Ammon's horn (tissue), 1 donor: ENCODE data around the gene LHFPL2.
A peak's percentile ranks its signal among the peaks of the same experiment; 100 is the strongest.
"Not testable (repeated sequence)": the region's sequence is repeated elsewhere in the genome, so short reads cannot be mapped to it uniquely, and the experiment has no call there.

Experiments
- DNase-seq: peaks from one replicate; pipeline ENCODE4 v3.0.0-alpha.2; 2016; ENCODE audit warnings: low spot score

The LHFPL2 gene, protein sequence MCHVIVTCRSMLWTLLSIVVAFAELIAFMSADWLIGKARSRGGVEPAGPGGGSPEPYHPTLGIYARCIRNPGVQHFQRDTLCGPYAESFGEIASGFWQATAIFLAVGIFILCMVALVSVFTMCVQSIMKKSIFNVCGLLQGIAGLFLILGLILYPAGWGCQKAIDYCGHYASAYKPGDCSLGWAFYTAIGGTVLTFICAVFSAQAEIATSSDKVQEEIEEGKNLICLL

DNA sequence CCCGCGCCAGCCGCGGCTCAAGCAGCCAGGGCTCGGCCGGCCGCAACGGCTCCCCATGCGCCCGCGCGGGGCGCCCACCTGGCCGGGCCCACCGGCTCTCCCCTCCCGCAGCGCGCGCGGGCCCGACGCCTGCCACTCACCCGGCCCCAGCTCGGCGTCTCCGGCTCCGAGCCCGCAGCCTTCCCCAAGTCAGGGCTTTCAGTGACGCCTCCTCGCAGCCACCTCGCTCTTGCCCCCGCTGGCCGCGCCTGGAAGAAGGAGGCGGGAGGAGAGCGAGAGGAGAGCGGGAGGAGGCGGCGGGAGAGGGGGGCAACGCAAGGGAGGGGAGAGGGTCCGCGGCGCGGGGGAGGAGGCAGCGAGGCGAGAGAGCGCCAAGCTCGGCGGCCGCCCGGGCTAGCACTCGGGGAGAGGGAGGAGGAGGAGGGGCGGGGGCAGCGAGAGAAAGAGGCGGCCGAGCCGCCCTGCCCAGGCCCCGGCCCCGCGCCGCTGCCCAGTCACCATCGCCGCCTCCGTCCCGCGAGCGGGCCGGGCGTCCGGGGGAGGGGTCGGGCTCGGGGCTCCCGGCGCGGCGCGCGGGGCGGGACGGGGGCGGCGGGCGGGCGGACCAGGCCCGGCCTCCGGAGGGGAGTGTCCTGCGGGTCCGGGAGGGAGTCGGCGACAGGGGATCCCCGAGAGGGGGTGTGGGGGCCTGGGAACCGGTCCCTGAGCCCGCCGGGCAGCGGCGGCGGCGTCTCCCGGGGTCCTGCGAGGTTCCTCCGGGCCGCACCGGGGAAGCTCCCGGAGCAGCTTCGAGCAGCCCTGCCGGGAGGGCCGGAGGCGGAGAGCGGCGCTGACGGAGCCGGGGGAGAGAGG lies at the start of gene LHFPL2:
Gene LHFPL2, minus strand, starts transcription at position 414 of the 852 bp plus-strand sequence. CDS start 138,559 bp downstream, outside the sequence.
- DNase-seq, result peak; percentile 68

DNA sequence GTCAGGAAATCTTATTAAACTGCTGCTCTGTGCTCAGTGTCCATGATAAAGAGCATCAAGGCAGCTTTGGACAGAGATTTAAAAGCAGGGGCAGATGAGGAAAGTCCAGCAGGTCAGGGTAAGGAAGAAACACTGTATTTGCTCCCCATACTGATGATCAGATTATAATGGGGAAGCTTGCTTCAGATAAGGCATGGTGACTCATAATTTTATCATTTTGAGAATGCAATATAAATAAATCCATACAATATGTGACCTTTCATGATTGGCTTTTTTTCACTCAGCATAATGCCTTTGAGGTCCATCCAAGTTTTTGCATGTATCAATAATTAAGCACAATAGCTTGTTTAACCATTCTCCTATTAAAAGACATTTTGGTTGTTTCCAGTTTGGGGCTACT lies 48.1 kb upstream of the LHFPL2 start:
- DNase-seq, result no peak

DNA sequence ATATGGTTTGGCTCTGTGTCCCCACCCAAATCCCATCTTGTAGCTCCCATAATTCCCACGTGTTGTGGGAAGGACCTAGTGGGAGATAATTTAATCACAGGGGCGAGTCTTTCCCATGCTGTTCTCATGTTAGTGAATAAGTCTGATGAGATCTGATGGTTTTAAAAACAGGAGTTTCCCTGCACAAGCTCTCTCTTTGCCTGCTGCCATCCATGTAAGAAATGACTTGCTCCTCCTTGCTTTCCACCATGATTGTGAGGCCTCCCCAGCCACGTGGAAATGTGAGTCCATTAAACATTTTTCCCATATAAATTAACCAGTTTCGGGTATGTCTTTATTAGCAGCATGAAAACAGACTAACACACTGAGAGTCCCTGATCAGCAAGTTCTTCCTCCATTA lies 47.5 kb upstream of the LHFPL2 start:
- not testable (repeated sequence) for DNase-seq

DNA sequence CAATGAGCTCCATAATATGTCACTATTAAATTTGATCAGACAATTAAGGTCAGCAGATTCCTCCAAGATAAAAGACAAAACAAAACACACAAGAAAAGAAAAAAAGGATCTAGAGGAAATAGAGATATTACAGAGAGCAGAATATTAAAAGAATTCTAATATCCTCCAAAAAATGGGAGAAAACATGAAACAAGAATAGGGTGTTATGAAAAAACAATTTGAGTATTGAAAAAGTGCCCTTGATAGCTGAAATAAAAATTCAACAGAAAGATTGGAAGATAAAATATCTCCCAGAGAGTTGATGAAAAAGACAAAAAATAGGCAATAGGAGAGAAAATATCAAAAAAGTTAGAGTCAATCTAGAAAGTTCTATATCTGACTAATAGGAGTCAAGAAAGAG lies 44.8 kb upstream of the LHFPL2 start:
- no peak for DNase-seq

DNA sequence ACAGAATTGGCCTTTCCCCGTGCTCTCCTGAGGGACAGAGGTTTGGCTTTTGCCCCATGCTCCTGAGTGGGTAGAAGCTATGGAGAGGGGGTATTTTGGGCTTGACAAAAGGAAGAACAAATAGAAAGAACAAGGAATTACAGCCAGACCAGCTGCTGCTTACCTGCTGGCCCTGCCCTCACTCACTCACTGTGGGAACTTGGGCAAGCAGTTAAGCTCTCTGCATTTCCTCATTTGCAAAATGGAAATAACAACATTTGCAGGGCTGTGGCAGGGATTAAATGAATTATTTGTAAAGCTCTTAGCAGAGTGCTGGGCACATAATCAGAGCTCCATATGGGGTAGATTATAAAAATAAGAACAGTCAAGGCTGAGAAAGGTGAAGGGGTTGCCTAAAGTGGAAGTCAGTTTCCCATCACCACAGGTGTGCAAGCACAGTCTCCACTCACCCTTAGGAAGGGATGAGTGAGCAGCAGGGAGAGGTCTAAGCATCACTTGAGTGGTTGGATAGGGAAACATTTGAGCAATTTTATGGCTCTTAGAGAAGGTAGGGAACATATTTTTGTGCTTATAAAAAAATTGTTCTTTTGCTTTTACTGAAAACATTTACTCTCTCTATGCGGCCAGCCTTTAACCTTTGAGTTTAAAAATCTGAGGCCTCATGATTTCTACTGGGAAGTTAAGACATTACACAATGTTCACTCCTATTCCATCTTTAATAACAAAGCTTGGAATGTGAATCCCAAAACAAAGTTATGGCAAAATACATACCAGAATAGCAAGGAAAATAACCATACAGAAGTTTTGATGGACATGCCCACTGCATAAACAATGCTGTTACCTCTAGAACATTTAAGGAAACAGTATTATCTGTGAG lies 42.8 kb upstream of the LHFPL2 start:
- DNase-seq, result no peak

DNA sequence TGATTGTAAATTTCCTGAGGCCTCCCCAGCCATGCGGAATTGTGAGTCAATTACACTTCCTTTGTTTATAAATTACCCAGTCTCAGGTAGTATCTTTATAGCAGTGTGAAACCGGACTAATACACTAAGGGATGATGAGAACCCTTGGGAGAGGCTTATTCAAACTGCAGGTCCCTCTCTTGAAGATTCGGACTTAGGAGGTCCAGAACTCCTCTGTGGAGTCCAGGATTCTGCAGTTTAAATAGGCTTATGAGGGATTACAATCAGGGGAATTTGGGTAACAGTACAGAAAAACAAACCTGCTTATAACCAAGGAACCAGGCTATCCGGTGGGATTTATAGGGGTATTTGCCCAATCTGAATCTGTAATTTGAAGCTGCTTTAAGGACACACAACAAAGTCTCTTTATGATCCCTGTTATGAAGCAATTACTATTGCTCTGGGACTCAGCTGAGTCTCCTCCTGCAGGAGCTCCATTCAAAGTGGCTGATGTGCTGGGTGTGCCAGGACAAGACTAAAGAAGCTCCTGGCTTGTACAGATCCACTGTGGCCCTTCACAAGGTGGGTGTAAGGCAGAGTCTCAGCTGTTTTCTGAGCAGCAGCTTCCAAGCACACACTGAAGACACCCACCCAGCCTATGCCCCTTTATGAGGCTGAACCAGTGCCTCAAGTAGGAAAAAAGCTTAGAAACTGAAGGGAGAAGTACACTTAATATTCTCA lies 41.8 kb upstream of the LHFPL2 start:
- DNase-seq, result no peak

DNA sequence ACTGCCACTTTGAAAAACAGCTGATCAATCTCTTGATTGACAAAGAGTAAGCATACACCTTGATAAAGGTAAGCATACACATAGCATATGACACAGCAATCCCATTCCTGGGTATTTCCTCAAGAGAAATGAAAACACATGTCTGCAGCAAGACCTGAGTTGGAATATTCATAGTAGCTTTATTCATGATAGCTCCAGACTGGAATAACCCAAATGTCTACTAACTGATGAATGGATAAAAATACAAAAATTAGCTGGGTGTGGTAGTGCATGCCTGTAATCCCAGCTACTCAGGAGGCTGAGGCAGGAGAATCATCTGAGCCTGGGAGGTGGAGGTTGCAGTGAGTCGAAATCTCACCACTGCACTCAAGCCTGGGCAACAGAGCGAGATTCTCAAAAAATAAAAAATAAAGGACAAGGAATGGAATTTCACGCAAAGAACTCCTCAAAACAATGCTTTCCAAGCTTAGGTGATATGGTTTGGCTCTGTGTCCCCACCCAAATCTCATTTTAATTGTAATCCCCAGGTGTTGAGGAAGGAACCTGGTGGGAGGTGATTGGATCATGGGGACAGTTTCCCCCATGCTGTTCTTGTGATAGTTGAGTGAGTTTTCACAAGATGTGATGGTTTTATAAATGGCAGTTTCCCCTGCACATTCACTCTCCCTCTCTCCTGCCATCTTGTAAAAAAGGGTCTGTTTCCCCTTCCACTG lies 41.1 kb upstream of the LHFPL2 start:
- DNase-seq, result no peak

DNA sequence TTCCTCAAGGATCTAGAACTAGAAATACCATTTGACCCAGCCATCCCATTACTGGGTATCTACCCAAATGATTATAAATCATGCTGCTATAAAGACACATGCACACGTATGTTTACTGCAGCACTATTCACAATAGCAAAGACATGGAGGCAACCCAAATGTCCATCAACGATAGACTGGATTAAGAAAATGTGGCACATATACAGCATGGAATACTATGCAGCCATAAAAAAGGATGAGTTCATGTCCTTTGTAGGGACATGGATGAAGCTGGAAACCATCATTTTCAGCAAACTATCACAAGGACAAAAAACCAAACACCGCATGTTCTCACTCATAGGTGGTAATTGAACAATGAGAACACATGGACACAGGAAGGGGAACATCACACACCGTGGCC lies 38.9 kb upstream of the LHFPL2 start:
- DNase-seq, result not testable (repeated sequence)

DNA sequence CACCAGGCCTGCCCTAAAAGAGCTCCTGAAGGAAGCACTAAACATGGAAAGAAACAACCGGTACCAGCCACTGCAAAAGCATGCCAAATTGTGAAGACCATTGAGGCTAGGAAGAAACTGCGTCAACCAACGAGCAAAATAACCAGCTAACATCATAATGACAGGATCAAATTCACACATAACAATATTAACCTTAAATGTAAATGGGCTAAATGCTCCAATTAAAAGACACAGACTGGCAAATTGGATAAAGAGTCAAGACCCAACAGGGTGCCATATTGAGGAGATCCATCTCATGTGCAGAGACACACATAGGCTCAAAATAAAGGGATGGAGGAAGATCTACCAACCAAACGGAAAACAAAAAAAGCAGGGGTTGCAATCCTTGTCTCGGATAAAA lies 35.3 kb upstream of the LHFPL2 start:
- not testable (repeated sequence) for DNase-seq

DNA sequence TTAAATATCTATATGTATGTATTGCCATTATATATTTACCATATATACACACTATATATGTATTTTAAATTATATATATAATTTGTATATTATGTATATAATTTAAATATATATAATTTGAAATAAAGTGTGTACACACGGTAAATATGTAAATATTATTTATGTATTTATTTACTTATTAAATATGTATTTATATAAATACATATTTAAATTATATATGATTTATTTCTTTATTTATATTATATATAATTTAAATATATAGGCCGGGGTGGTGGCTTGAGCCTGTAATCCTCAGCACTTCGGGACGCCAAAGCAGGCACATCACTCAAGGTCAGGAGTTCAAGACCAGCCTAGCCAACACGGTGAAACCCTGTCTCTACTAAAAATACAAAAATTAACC lies 31.3 kb upstream of the LHFPL2 start:
- DNase-seq, result no peak

DNA sequence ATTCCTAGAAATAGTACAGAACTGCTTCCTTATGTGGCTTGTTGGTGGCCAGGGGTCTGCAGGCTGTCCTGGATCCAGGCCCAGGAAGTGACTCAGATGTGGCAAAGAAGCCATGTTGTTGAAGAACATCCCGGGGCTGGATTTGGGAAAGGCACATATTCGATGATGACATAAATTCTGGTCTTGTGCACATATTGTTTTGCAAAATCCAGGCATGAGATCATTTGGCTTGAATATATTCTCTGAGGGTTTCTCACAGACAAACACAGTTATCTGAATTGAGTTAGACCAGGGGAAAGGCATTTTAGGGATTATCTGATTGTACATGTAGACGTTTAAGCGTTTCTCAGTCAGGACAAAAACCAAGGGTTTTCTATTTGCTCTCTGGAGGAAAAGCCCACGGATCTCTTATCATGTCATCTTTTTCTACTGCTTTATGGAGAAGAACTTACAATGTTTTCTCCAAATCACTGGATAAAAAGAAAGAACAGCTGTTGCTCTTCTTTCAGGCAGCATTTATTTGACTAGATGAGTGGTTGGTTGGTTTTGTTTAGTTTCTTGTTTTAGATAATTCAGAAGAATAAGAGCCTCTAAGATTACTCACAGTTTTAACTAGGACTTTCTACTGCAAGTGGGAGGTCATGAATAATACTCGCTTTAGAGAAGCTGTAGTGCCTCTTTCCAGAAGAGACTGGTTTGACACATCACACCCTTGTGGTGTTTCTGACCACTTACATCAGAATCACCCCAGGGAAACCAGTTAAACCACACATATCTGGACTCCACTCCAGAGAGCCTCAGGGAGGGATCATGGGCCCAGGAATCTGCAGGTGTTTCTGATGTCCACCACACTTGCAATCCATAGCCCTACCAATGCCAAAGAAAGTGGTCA lies 29.5 kb upstream of the LHFPL2 start:
- peak; percentile 37 for DNase-seq

DNA sequence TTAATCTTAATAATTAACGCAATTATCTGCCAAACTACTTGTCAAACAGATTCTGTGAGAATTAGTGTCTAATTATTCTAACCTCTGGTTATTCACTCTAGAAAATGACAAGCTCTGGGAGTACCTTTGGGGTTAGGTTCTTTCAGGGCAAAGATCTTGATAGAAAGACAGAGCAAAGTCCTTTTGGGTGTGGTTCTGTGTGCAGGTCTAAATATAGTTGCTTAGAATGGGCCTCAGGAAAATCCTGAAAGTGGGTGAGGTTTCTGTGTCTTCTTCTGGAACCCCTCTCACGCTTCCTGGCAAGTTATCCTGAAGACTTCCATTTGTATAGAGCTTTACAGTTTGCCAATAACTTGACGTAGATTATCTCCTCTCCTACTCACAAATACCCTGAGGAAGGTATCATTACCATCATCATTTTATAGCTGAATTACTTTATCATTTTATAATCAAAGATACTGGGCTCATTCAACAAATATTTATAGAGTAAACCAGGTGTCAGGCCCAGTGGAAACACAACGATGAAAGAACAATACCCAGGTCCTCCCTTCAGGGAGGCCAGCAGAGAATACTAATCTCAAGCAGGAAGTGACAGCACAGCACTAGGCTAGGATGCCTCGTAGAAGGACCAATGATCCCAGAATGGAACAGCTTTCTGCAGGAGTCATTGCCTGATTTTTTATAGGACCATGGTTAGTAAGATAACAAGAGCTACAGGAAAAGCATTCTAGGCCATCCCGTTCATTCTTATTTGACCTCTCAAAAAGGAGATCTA lies 27.6 kb upstream of the LHFPL2 start:
- DNase-seq, result no peak

DNA sequence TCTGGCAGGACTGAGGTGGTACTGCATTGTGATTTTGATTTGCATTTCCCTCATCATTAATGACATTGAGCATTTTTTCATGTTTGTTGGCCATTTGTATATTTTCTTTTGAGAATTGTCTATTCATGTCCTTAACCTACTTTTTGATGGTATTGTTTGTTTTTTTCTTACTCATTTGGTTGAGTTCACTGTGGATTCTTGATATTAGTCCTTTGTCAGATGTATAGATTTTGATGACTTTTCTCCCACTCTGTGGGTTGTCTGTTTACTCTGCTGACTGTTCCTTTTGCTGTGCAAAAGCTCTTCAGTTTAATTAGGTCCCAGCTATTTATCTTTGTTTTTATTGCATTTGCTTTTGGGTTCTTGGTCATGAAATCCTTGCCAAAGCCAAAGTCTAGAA lies 25.3 kb upstream of the LHFPL2 start:
- DNase-seq, result not testable (repeated sequence)

DNA sequence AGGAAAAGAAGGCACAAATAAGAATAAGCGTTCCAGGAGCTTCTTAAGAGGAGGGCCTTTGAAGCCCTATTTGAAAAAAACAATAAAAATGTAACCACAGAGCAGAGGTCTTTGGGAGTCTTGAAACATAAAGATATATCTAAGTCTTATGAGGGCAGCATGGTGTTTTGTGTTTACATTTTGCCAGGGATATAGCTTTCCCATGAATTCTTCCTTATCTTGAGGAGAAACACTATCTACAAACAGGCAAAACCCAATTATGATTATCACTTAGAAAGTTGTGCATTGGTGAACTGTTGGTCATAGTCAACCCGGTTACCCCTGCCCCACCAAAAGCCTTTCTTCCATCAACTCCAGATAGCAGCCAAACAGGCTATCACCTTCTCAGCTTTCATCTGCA lies 23.6 kb upstream of the LHFPL2 start:
- no peak for DNase-seq

DNA sequence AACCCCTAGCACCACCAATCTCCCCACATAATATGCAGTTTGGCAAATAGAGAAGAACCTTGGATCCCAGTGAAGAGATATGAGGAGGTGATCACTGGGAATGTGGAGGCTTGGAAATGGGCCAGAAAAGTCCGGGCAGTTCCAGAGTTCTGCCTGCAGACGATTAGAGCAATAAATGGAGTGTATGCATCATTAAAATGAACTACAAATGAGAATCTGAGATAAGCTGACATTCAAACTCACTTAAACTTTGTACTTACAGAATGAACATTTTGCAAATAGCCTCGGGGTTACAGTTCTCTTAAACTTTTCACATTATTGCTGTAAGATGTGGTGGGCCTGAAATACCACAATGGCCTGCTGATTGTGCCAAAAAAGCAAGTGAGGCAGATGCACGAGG lies 23.0 kb upstream of the LHFPL2 start:
- DNase-seq, result no peak

DNA sequence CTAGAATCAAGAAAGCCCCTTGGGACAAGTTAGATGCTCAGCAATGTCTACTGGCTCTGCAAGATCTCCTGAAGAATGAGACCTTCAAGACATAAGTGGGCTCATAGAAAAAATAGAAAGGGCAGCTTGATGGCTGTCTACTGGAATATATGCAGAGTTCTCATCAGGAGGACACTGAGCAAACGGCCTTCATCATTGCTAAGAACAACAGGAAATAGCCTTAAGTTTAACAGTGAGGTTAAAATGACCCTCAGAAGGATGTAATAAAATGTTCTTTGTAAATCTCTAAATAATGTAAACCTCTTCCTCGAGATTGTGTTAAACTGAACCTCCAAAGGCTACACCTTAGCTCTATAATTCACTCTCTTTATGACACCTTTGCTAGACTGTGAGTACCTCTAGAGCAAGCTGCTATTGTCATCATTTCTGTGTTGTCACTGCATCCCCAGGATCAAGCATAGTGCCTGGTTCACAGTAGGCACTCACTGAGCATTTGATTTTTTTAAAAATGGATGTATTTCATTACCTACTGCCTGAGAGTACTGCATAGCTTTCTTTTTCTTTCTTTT lies 22.2 kb upstream of the LHFPL2 start:
- DNase-seq, result no peak

DNA sequence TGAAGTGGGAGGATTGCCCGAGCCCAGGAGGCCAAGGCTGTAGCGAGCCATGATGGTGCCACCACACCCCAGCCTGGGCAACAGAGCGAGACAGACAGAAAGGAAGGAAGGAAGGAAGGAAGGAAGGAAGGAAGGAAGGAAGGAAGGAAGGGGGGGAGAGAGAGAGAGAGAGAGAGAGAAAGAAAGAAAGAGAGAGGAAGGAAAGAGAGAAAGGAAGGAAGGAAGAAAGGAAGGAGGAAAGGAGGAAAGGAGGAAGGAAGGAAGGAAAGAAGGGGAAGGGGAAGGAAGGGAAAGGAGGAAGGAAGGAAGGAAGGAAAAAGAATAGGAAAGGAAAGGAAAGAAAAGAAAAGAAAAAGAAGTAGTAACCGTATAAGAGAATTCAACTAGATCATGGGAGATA lies 20.8 kb upstream of the LHFPL2 start:
- no peak for DNase-seq

DNA sequence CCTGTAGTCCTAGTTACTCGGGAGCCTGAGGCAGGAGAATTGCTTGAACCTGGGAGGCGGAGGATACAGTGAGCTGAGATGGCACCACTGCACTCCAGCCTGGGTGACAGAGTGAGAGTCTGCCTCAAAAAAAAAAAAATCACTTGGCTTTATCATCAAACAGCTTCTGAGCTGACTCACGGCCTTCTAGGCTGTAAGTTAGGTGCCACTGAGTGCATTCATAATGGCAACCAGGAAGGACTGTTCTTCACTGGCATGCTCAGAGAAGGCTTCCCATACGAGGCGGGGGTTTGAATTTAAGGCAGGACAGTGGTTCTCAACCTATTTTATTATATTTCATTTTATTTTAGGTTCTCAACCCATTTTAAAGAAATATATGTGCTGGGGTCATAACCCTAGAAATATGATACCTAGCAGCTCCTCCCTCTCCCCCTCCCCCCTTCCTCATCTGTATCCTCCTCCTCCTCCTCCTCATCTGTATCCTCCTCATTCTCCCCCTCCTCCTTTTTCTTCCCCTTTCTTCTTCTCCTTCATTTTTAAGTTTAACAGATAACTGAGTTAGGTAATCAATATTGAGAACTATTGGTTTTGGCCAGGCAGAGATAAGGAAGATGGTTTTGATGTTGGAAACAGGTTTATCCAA lies 19.0 kb upstream of the LHFPL2 start:
- DNase-seq, result no peak

DNA sequence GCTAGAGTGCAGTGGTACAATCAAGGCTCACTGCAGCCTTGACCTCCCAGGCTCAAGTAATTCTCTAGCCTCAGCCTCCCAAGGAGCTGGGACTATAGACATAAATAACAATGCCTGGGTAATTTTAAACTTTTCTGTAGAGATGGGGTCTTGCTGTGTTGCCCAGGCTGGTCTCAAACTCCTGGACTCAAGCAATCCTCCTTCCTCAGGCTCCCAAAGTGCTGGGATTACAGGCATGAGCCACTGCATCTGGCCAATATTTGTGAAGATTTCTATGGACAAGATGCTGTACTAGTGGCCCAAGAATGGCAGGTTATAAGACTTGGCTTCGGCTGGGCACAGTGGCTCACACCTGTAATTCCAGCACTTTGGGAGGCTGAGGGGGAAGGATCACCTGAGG lies 18.4 kb upstream of the LHFPL2 start:
- not testable (repeated sequence) for DNase-seq
